ENCODE measurements around the gene PARP14.
"Not testable (repeated sequence)": the region's sequence is repeated elsewhere in the genome, so short reads cannot be mapped to it uniquely, and the experiment has no call there.

PARP14 gene, protein sequence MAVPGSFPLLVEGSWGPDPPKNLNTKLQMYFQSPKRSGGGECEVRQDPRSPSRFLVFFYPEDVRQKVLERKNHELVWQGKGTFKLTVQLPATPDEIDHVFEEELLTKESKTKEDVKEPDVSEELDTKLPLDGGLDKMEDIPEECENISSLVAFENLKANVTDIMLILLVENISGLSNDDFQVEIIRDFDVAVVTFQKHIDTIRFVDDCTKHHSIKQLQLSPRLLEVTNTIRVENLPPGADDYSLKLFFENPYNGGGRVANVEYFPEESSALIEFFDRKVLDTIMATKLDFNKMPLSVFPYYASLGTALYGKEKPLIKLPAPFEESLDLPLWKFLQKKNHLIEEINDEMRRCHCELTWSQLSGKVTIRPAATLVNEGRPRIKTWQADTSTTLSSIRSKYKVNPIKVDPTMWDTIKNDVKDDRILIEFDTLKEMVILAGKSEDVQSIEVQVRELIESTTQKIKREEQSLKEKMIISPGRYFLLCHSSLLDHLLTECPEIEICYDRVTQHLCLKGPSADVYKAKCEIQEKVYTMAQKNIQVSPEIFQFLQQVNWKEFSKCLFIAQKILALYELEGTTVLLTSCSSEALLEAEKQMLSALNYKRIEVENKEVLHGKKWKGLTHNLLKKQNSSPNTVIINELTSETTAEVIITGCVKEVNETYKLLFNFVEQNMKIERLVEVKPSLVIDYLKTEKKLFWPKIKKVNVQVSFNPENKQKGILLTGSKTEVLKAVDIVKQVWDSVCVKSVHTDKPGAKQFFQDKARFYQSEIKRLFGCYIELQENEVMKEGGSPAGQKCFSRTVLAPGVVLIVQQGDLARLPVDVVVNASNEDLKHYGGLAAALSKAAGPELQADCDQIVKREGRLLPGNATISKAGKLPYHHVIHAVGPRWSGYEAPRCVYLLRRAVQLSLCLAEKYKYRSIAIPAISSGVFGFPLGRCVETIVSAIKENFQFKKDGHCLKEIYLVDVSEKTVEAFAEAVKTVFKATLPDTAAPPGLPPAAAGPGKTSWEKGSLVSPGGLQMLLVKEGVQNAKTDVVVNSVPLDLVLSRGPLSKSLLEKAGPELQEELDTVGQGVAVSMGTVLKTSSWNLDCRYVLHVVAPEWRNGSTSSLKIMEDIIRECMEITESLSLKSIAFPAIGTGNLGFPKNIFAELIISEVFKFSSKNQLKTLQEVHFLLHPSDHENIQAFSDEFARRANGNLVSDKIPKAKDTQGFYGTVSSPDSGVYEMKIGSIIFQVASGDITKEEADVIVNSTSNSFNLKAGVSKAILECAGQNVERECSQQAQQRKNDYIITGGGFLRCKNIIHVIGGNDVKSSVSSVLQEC (N-terminal part only)

DNA sequence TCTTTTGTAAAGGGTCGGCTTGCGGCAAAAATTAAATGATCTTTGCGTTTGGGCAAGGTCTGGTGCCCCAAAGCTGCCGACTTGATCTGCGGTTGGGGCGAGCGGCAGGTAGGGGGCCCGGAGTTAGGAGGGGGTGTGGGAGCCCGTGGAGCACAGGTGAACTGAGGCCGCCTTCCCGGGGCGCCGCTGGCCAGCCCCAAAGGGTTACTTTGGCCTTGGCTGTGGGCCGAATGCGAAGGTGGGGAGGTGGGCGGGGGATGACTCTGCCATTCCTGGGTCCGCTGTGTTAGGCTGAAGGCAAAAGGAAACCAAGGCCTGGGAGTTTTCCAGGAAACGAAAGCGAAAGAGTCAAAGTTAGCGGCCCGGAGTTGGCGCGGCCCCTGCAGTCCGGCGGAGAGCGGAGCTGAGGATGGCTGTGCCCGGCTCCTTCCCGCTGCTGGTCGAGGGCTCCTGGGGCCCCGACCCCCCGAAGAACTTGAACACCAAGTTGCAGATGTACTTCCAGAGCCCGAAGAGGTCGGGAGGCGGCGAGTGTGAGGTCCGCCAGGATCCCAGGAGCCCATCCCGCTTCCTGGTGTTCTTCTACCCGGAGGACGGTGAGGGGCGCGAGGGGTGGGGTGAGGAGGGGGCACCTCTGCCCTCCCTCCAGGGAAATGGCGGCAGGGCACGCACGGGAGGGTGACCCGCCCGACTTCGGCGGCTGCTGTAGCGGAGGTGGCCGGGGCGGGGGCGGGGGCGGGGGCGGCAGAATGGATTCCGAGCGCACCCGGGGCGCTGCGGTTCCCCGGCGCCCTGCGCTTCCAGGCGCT is at the start of gene PARP14:
PARP14 (plus strand) TSS at position 365 of the 809 bp plus-strand sequence; CDS start at position 410, 45 bp downstream.
- peak; percentile 71 for DNase-seq

DNA sequence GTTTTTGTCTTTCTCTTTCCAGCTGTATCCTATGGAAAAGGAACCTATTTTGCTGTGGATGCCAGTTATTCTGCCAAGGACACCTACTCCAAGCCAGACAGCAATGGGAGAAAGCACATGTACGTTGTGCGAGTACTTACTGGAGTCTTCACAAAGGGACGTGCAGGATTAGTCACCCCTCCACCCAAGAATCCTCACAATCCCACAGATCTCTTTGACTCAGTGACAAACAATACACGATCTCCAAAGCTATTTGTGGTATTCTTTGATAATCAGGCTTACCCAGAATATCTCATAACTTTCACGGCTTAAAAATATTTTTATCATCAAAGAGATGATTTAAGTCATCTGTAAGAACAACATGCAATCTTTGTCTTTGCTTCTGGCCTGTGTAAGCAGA is 44.9 kb upstream of the PARP14 start:
- no peak for DNase-seq

DNA sequence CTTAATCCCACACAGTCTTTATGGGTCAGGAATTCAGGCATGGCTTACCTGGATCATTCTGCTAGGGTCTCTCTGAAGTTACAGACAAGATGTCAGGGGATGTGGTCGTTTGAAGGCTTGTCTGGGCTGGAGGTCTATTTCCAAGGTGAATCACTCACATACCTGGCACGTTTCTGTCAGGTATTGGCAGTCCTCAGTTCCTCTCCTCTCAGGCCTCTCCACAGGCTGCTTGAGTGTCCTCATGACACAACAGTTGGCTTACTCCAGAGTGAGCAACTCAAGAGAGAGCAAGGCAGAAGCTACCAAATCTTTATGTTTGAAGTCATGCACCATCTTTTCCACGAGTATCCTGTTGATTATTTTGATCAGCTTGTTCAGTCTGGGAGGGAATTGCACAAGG is 43.9 kb upstream of the PARP14 start:
- no peak for DNase-seq

- DNase-seq, result no peak
Observed at GRCh38 chr3:122640437-122640999, 40.1 kb upstream of the PARP14 start.

GRCh38 chr3:122642935-122643334 is 37.7 kb upstream of the PARP14 start:
- DNase-seq, result no peak

GRCh38 chr3:122646146-122646988 is 34.3 kb upstream of the PARP14 start:
- DNase-seq, result no peak

DNA sequence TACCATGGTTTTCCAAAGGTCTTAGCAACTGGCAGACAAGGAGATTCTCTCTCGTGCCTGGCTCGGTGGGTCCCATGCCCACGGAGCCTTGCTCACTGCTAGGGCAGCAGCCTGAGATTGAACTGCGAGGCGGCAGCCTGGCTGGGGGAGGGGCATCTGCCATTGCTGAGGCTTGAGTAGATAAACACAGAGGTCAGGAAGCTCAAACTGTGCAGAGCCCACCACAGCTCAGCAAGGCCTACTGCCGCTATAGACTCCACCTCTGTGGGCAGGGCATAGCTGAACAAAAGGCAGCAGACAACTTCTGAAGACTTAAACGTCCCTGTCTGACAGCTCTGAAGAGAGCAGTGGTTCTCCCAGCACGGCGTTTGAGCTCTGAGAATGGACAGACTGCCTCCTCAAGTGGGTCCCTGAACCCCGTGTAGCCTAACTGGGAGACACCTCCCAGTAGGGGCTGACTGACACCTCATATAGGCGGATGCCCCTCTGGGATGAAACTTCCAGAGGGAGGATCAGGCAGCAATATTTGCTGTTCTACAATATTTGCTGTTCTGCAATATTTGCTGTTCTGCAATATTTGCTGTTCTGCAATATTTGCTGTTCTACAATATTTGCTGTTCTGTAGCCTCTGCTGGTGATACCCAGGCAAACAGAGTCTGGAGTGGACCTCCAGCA is 29.3 kb upstream of the PARP14 start:
- DNase-seq, result not testable (repeated sequence)

DNA sequence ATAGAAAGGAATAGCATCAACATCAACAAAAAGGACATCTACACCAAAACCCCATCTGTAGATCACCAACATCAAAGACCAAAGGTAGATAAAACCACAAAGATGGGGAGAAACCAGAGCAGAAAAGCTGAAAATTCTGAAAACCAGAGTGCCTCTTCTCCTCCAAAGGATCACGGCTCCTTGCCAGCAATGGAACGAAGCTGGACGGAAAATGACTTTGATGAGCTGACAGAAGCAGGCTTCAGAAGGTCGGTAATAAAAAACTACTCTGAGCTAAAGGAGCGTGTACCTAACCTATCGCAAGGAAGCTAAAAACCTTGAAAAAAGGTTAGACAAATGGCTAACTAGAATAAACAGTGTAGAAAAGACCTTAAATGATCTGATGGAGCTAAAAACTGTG is 28.7 kb upstream of the PARP14 start:
- DNase-seq, result not testable (repeated sequence)

DNA sequence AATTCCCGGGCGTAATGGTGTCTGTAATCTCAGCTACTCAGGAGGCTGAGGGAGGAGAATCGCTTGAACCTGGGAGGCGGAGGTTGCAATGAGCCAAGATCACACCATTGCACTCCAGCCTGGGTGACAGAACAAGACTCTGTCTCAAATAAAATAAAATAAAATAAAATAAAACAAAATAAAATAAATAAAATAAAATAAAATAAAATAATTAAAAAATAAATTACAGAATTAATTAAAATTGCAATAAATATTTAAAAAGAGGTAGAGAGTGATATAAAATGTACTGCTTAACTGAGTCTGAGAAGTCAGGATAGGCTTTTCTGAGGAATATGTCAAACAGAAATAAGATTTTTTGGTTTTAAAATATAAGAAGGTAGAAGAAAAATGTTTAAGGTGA is 22.3 kb upstream of the PARP14 start:
- DNase-seq, result not testable (repeated sequence)

- no peak for DNase-seq
Observed at GRCh38 chr3:122660297-122660974, 20.2 kb upstream of the PARP14 start.

- no peak for DNase-seq
Observed at GRCh38 chr3:122661633-122662032, 19.0 kb upstream of the PARP14 start.

GRCh38 chr3:122662505-122662904 is 18.1 kb upstream of the PARP14 start:
- no peak for DNase-seq

- DNase-seq, result no peak
Observed at GRCh38 chr3:122665226-122665786, 15.3 kb upstream of the PARP14 start.

- DNase-seq, result no peak
Observed at GRCh38 chr3:122665881-122666280, 14.8 kb upstream of the PARP14 start.

GRCh38 chr3:122668930-122669730 is 11.5 kb upstream of the PARP14 start:
- DNase-seq, result no peak

- DNase-seq, result no peak
Observed at GRCh38 chr3:122671553-122671952, 9.1 kb upstream of the PARP14 start.

GRCh38 chr3:122674339-122674738 is 6.3 kb upstream of the PARP14 start:
- DNase-seq, result no peak

DNA sequence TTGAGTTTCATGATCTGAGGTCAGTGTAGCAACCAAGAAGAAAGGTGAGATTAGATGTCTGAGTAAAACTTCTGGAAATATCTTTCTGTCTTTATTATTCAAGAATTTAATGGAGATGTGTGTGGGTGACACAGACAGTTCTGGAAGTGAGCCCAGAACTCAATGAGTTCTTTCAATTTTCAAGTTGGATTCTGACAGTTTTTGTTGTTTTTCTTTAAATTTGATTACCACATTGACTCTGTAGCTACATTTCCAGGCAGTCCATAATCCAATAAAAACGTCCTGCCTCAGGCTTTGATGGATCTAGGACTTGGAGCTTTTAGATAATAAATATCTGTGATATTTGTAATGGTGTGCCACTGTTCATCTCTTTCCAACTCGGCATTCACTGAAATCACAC is 3.9 kb upstream of the PARP14 start:
- no peak for DNase-seq

Data from CD4-positive, alpha-beta T cell treated with Interleukin-17A for 4 hours (primary cell).